ENCODE results near the gene C4orf51.

C4orf51 gene

GRCh38 chr4:145757188-145757587 lies 77.2 kb downstream of the C4orf51 start:
- Histone ChIP-seq H3K4me1 (ENCODE audit: insufficient read depth, low read length) (no peaks in the 10 kb centered on the region), H3K9me3 (ENCODE audit: insufficient read depth, low read depth, low read length) (no peaks in the 10 kb centered on the region), H3K36me3 (ENCODE audit: insufficient read depth, low read depth, low read length) (peaks cover 34% of the 10 kb centered on the region), H3K4me3 (ENCODE audit: low read length) (no peak overlapping the region), H3K9ac (ENCODE audit: low read depth, low read length) (no peak overlapping the region), H3K27me3 (ENCODE audit: insufficient read depth, low read length) (no peaks in the 10 kb centered on the region), H3K27ac (ENCODE audit: low read length) (no peak overlapping the region)

- Histone ChIP-seq H3K9me3 (ENCODE audit: insufficient read depth, low read depth, low read length) (no peaks in the 10 kb centered on the region), H3K36me3 (ENCODE audit: insufficient read depth, low read depth, low read length) (peaks cover 64% of the 10 kb centered on the region), H3K27me3 (ENCODE audit: insufficient read depth, low read length) (no peaks in the 10 kb centered on the region), H3K4me1 (ENCODE audit: insufficient read depth, low read length) (no peaks in the 10 kb centered on the region), H3K4me3 (ENCODE audit: low read length) (no peak overlapping the region), H3K27ac (ENCODE audit: low read length) (no peak overlapping the region), H3K9ac (ENCODE audit: low read depth, low read length) (no peak overlapping the region)
Observed at GRCh38 chr4:145760176-145760575, 80.2 kb downstream of the C4orf51 start.

- no peak overlapping the region for H3K4me3 ChIP-seq (ENCODE audit: low read length)
- H3K4me1 ChIP-seq (ENCODE audit: insufficient read depth, low read length), result no peaks in the 10 kb centered on the region
- H3K9ac ChIP-seq (ENCODE audit: low read depth, low read length), result no peak overlapping the region
- no peaks in the 10 kb centered on the region for H3K9me3 ChIP-seq (ENCODE audit: insufficient read depth, low read depth, low read length)
- no peaks in the 10 kb centered on the region for H3K27me3 ChIP-seq (ENCODE audit: insufficient read depth, low read length)
- H3K36me3 ChIP-seq (ENCODE audit: insufficient read depth, low read depth, low read length), result peaks cover 74% of the 10 kb centered on the region
- no peak overlapping the region for H3K27ac ChIP-seq (ENCODE audit: low read length)
Observed at GRCh38 chr4:145760961-145761929, 81.3 kb downstream of the C4orf51 start.

- Histone ChIP-seq H3K9me3 (ENCODE audit: insufficient read depth, low read depth, low read length) (no peaks in the 10 kb centered on the region), H3K36me3 (ENCODE audit: insufficient read depth, low read depth, low read length) (peaks cover 79% of the 10 kb centered on the region), H3K27ac (ENCODE audit: low read length) (no peak overlapping the region)
Observed at GRCh38 chr4:145762719-145763118, 82.8 kb downstream of the C4orf51 start.

GRCh38 chr4:145763399-145763798 lies 83.5 kb downstream of the C4orf51 start:
- Histone ChIP-seq H3K36me3 (ENCODE audit: insufficient read depth, low read depth, low read length) (peaks cover 77% of the 10 kb centered on the region), H3K4me3 (ENCODE audit: low read length) (no peak overlapping the region), H3K4me1 (ENCODE audit: insufficient read depth, low read length) (no peaks in the 10 kb centered on the region), H3K9ac (ENCODE audit: low read depth, low read length) (no peak overlapping the region), H3K27me3 (ENCODE audit: insufficient read depth, low read length) (no peaks in the 10 kb centered on the region), H3K9me3 (ENCODE audit: insufficient read depth, low read depth, low read length) (no peaks in the 10 kb centered on the region), H3K27ac (ENCODE audit: low read length) (no peak overlapping the region)

More at GRCh38 chr4:145762719-145763118, 82.8 kb downstream of the C4orf51 start:
- H3K27me3 ChIP-seq (ENCODE audit: insufficient read depth, low read length), result no peaks in the 10 kb centered on the region
- no peaks in the 10 kb centered on the region for H3K4me1 ChIP-seq (ENCODE audit: insufficient read depth, low read length)
- H3K4me3 ChIP-seq (ENCODE audit: low read length), result no peak overlapping the region
- no peak overlapping the region for H3K9ac ChIP-seq (ENCODE audit: low read depth, low read length)

GRCh38 chr4:145766273-145766672 lies 86.3 kb downstream of the C4orf51 start:
- no peaks in the 10 kb centered on the region for H3K27me3 ChIP-seq (ENCODE audit: insufficient read depth, low read length)
- H3K9ac ChIP-seq (ENCODE audit: low read depth, low read length), result no peak overlapping the region
- H3K4me1 ChIP-seq (ENCODE audit: insufficient read depth, low read length), result no peaks in the 10 kb centered on the region
- H3K27ac ChIP-seq (ENCODE audit: low read length), result no peak overlapping the region
- H3K4me3 ChIP-seq (ENCODE audit: low read length), result no peak overlapping the region
- H3K9me3 ChIP-seq (ENCODE audit: insufficient read depth, low read depth, low read length), result no peaks in the 10 kb centered on the region
- H3K36me3 ChIP-seq (ENCODE audit: insufficient read depth, low read depth, low read length), result peaks cover 57% of the 10 kb centered on the region

- no peak overlapping the region for H3K27ac ChIP-seq (ENCODE audit: low read length)
- no peak overlapping the region for H3K9ac ChIP-seq (ENCODE audit: low read depth, low read length)
- H3K9me3 ChIP-seq (ENCODE audit: insufficient read depth, low read depth, low read length), result no peaks in the 10 kb centered on the region
- H3K27me3 ChIP-seq (ENCODE audit: insufficient read depth, low read length), result no peaks in the 10 kb centered on the region
- no peak overlapping the region for H3K4me3 ChIP-seq (ENCODE audit: low read length)
- H3K4me1 ChIP-seq (ENCODE audit: insufficient read depth, low read length), result no peaks in the 10 kb centered on the region
- H3K36me3 ChIP-seq (ENCODE audit: insufficient read depth, low read depth, low read length), result peaks cover 61% of the 10 kb centered on the region
Observed at GRCh38 chr4:145769450-145770037, 89.6 kb downstream of the C4orf51 start.

- Histone ChIP-seq H3K9ac (ENCODE audit: low read depth, low read length) (no peak overlapping the region), H3K27me3 (ENCODE audit: insufficient read depth, low read length) (no peaks in the 10 kb centered on the region), H3K4me3 (ENCODE audit: low read length) (no peak overlapping the region), H3K36me3 (ENCODE audit: insufficient read depth, low read depth, low read length) (peaks cover 61% of the 10 kb centered on the region), H3K9me3 (ENCODE audit: insufficient read depth, low read depth, low read length) (no peaks in the 10 kb centered on the region), H3K4me1 (ENCODE audit: insufficient read depth, low read length) (no peaks in the 10 kb centered on the region), H3K27ac (ENCODE audit: low read length) (no peak overlapping the region)
Observed at GRCh38 chr4:145770124-145770523, 90.2 kb downstream of the C4orf51 start.

- H3K27ac ChIP-seq (ENCODE audit: low read length), result no peak overlapping the region
- no peaks in the 10 kb centered on the region for H3K9me3 ChIP-seq (ENCODE audit: insufficient read depth, low read depth, low read length)
- H3K4me1 ChIP-seq (ENCODE audit: insufficient read depth, low read length), result no peaks in the 10 kb centered on the region
- no peak overlapping the region for H3K4me3 ChIP-seq (ENCODE audit: low read length)
- H3K27me3 ChIP-seq (ENCODE audit: insufficient read depth, low read length), result no peaks in the 10 kb centered on the region
- no peak overlapping the region for H3K9ac ChIP-seq (ENCODE audit: low read depth, low read length)
- peaks cover 55% of the 10 kb centered on the region for H3K36me3 ChIP-seq (ENCODE audit: insufficient read depth, low read depth, low read length)
Observed at GRCh38 chr4:145772347-145772746, 92.4 kb downstream of the C4orf51 start.

- Histone ChIP-seq H3K9ac (ENCODE audit: low read depth, low read length) (no peak overlapping the region), H3K9me3 (ENCODE audit: insufficient read depth, low read depth, low read length) (no peaks in the 10 kb centered on the region), H3K36me3 (ENCODE audit: insufficient read depth, low read depth, low read length) (peaks cover 60% of the 10 kb centered on the region), H3K4me1 (ENCODE audit: insufficient read depth, low read length) (peaks cover under 1% of the 10 kb centered on the region; the same call in 1 of the 2 replicates), H3K27me3 (ENCODE audit: insufficient read depth, low read length) (no peaks in the 10 kb centered on the region), H3K27ac (ENCODE audit: low read length) (no peak overlapping the region), H3K4me3 (ENCODE audit: low read length) (no peak overlapping the region)
Observed at GRCh38 chr4:145773581-145774234, 93.8 kb downstream of the C4orf51 start.

GRCh38 chr4:145774473-145774872 lies 94.5 kb downstream of the C4orf51 start:
- Histone ChIP-seq H3K4me1 (ENCODE audit: insufficient read depth, low read length) (peaks cover 8% of the 10 kb centered on the region), H3K36me3 (ENCODE audit: insufficient read depth, low read depth, low read length) (peaks cover 67% of the 10 kb centered on the region), H3K27me3 (ENCODE audit: insufficient read depth, low read length) (no peaks in the 10 kb centered on the region), H3K4me3 (ENCODE audit: low read length) (no peak overlapping the region), H3K9me3 (ENCODE audit: insufficient read depth, low read depth, low read length) (no peaks in the 10 kb centered on the region), H3K27ac (ENCODE audit: low read length) (no peak overlapping the region), H3K9ac (ENCODE audit: low read depth, low read length) (no peak overlapping the region)
